Measurements from ENCODE around the gene VSIG8.

VSIG8 gene

DNA sequence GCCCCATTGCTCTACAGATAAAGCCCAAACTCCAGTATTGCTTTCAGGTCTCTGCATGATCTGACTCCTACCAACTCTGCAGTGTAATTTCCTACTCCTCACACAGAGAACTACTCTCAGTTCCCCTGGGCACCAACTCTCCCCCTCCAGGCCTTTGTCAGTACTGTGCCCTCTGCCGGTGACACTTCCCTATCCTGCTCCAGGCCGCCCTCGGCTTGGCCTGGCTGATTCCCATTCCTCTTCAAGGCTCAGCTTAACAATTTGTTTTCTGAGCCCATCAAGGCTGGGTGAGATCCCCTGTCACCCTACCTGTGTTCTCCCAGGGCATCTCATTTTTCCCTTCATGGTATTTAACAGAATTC, 33.2 kb downstream of the VSIG8 start:
- no peak for DNase-seq (ENCODE audit: low read depth)

DNA sequence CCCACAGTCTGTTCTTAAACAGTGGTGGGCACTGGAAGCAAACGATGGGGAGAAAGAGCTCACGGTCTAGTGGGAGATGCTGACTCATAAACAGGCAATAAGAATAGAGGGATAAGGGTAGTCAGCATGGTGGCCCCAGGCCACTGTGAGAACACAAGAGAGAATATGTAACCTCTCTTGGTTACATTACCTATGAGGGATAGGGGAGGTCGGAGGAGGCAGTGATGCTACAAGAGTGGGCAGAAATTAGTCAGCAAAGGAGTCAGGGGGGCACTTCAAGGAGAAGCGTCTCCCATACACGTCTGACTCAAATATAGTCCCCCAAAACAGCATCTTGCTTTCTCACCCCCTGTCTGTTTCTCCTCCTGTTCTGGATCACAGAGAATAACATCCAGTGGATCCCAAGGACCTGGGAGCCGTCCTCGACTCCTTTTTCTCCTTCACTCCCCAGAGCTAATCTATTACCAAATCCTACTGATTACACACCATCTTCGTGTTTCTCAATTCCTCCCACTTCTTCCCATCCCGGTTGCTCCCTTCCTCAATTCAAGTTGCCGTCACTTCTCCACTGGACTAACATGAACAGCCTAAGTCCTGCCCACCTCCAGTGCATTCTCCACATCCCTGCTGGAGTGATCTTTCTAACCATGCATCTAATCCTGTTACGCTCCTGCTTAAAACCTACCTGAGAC, 33.7 kb downstream of the VSIG8 start:
- DNase-seq (ENCODE audit: low read depth): no peak

DNA sequence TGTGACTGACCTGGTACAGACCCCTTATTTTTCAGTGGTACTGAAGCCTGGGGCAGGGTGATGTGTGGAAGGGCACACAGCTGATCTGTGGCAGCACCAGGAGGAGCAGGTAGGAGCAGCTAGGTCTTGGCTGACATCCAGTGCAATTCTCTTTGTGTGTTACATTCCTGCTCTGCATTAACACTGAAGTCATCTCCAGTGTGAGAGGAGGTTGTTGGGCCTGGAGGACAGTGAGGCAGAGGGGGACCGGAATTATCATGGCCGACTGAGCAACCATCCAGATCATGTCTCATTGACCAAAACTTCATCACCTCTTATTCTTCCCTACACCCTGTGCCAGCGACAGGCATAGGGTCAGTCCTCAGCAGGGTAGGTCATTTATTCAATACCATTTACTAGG, 34.3 kb downstream of the VSIG8 start:
- DNase-seq (ENCODE audit: low read depth): no peak

- DNase-seq (ENCODE audit: low read depth): no peak
Measured at GRCh38 chr1:159827549-159827948, 34.9 kb downstream of the VSIG8 start.

DNA sequence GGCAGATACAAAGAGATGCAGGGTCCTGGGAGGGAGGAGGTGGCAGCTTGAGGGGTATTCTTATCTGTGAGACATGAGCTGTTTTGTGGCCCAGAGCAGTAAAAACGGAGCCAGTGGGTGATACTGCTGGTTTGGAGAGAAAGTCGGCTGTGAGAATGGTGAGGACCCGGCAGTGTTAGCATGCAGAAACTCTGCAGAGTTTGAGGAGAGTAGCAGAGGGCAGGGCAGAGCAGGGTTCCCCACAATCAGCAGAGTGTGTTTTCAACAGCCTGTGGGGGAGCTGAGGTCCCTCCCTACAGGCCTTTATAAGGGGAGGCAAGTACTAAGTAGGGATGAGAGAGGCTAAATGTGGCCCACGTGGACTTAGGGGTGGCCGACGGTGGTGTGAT, 35.4 kb downstream of the VSIG8 start:
- DNase-seq (ENCODE audit: low read depth): no peak

DNA sequence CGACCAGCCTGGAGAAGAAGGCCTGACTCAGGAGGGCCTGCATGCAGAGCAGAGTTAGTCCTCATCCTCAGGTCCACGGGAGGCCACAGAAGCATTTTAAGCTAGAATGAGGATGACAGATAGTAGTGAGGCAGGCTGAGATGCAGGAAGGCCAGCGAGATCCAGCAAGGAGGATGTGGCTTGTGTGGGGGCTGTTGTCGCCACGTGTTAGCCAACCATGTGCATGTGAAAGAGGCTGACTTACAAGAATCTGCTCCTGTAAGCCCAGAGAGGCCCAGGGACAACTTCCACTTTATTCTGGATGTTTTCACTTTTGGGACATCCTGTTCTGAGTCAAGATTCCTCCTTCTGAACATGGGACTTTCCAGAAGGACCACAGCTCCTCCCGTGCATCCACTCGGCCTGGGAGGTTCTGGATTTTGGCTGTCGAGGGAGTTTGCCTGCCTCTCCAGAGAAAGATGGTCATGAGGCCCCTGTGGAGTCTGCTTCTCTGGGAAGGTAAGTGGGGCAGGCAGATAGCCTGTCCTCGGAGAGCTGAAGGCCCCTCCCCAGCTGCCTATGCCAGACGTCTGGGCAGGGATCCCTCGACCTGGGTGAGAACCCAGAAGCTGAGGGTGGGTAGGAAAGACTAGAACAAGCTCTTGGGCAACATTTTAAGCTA, 35.9 kb downstream of the VSIG8 start, which contains the start of gene SLAMF8:
SLAMF8 (plus strand) TSS at position 433 of the 661 bp plus-strand sequence; CDS start at position 459, 26 bp downstream.
- peak; percentile 60 for DNase-seq (ENCODE audit: low read depth)

DNA sequence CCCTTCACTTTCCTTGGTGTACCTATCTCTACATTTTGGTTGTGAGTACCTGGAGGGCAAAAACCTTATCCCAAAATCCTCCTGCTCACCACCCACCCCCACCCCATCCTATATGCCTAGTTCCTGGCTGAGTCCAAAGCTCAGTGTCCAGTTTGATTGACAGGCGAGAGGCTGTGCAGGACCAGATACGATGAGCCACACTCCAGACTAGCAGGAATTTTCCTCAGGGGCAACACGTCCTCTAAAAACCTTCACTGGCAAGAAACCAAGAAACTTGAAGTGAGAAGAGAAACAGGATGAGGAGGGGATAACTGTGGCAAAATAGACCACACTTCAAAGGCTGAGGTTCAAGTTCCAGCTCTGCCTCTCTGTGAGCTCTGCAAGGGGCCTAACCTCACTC, 36.9 kb downstream of the VSIG8 start:
- no peak for DNase-seq (ENCODE audit: low read depth)

GRCh38 chr1:159823406-159823805, 39.1 kb downstream of the VSIG8 start:
- no peak for DNase-seq (ENCODE audit: low read depth)

DNA sequence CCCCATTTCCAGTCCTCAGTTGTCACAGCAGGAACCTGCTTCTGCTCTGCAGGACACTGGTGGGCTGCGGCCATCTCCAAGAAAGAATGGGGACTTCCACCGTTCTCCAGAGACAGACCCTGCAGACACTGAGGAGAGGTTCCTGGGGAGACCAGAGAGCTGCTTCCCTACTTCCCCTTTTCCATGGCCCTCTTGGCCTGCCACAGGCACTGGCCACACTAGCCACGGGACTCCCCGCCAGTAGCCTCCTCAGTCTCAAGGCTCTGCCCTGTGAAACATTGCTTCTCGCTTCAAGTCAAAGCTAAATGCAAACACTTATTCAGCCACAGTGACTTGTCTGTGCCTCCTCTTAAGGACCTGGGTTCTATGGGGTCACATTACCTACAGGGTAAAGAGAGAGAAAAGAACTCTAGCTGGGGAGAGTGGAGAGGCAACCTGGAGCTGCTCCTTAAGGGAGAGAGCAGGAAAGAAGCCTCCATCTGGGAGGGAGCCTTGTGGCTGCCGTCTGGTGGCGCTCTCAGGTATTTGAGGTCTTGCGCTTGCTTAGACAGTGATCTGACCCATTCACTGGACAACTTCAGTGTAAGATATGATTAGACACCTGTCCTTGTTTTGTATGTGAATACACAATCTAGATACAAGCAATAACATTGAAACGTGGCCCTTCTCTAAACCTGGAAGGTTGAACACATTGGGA, 41.1 kb downstream of the VSIG8 start:
- DNase-seq (ENCODE audit: low read depth): no peak

GRCh38 chr1:159817276-159818041, 45.0 kb downstream of the VSIG8 start:
- no peak for DNase-seq (ENCODE audit: low read depth)

GRCh38 chr1:159815926-159816325, 46.5 kb downstream of the VSIG8 start:
- no peak for DNase-seq (ENCODE audit: low read depth)

DNA sequence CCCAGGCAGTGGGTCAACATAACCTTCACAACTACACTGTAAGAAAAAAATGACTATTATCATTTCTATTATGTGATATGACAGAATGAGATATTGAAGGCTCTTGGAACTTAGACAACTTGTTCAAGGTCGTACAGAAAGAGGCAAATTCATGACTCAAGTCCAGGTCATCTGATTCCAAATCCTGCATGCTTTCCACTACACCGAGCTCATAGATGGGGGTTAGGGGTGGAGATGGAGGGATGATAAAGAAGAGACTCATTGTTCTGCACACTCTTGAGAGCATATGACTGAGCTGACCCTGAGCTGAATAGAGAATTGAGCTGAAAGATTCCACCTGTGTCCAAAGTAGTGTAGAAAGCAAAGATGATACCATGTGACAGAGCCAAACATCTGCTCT, 57.5 kb downstream of the VSIG8 start:
- no peak for DNase-seq (ENCODE audit: low read depth)

Measured in CMK (cell line).